Esophagus squamous epithelium (tissue), 4 donors: Measurements from ENCODE around the gene PTP4A2.

Source experiments
- CTCF ChIP-seq, 6 experiments: fragments of 450-650 bp in 4 of 6; fragments of 200-600 bp in 2 of 6; sonication (generic) in 2 of 6; IDR thresholded peaks; one replicate each; pipeline ENCODE4 v1.5.1; 2016 to 2019; ENCODE audit warnings: antibody characterized with exemption in 6 of 6, mild to moderate bottlenecking in 4 of 6, moderate library complexity in 4 of 6
- POLR2A ChIP-seq, 4 donors: fragments of 450-650 bp; IDR thresholded peaks; one replicate each; pipeline ENCODE4 v1.6.1; 2017; ENCODE audit warnings: antibody characterized with exemption in 4 of 4, mild to moderate bottlenecking in 4 of 4, moderate library complexity in 3 of 4

- TF ChIP-seq CTCF (IDR thresholded peaks at IDR 0.05) (no peak), POLR2A (IDR thresholded peaks at IDR 0.05) (no peak)
Observed at GRCh38 chr1:31861346-31861745, 76.8 kb downstream of the PTP4A2 start.
